ENCODE data around the gene ARHGEF17.

Gene ARHGEF17

GRCh38 chr11:73358071-73358470 lies 50.0 kb downstream of the ARHGEF17 start:
- DNase-seq (ENCODE audit: low spot score): no peak

DNA sequence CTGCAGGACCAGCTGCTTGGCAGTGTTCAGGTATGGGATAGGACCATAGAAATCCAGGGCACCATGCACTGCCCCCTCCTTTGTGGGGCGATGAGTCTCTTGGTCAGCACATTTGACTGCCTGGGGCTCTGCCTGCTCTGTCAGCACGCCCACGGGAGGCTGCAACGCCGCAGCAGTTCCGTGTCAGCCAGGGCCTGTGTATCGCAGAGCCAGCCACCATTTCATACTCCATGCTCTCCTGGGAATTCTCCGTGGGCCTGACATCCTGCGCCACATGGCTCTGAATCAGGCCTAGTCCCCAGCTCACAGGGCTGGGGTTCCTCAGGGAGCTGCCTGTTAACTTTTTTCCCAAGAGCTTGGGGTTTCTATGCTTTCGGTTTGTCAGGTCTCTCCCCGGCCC lies 51.3 kb downstream of the ARHGEF17 start:
- no peak for DNase-seq (ENCODE audit: low spot score)

DNA sequence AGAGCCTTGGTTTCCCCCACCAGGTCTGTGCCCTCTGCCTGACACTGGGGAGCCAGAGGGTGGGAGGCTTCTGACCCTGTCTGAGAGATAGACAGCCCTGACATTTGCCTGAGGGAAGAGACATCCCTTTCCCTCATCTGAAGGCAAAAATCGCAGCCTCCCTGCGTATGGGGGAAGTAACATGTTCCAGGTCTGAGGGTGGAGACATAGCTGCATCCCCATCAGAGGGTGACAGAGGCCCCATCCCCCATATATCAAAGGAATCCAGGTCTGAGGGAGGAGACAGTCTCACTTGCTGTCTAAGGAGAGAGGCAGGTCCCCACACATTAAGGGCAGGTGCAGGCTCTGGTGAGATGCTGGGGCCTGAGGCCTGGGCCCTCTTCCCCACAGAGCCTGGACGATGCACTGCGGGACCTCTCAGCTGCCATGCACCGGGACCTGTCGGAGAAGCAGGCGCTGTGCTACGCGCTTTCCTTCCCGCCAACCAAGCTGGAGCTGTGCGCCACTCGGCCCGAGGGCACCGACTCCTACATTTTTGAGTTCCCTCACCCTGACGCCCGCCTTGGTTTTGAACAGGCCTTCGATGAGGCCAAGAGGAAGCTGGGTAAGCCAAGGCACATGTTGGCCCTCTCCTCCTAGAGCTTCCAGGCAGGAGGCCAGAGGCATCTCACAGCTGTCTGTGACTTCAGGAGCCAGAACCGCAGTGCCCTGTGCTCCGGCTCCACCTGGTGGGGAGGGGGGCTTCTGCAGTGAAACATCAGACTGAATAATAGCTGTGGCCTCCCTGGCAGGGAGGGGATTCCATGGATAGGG lies 52.1 kb downstream of the ARHGEF17 start:
- DNase-seq (ENCODE audit: low spot score): peak; percentile 16

DNA sequence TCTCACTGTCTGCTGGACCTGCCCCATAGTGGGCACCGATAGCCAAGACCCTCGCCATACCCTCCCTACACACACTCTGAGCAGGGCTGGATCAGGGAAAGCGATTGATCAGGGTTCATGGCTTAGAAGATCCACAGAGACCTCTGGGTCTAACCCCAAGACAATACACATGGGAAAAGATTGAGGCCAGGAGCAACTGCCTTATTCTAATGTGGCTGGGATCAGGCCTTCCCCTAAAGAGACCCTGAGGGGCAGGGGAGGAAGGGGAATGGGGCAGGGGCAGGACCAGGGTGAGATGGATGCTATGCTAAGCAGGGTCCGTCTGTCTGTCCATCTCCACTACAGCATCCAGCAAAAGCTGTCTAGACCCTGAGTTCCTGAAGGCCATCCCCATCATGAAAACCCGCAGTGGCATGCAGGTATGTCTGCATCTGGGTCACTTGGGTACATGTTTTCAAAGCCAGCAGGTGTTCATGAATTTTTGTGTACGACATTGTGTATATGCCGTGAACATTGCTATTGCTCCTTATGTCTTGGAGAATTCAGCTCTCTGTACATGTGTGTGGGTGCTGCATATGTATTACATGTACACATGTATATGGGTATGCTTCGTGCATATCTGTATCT lies 52.8 kb downstream of the ARHGEF17 start:
- DNase-seq (ENCODE audit: low spot score): no peak

- no peak for DNase-seq (ENCODE audit: low spot score)
Measured at GRCh38 chr11:73361953-73362776, 54.1 kb downstream of the ARHGEF17 start.

DNA sequence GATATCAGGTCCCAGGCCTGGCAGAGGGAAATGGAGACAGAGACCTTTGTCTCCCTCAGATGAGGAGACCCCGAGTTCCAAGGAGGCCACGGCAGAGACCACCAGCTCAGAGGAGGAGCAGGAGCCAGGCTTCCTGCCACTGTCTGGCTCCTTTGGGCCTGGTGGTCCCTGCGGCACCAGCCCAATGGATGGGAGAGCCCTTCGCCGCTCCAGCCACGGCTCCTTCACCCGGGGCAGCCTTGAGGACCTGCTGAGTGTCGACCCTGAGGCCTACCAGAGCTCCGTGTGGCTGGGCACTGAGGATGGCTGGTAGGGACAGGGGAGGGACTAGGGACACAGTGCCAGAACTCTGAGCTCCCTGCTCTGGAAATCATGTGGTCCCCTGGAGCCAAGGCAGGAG lies 55.1 kb downstream of the ARHGEF17 start:
- DNase-seq (ENCODE audit: low spot score): no peak

DNA sequence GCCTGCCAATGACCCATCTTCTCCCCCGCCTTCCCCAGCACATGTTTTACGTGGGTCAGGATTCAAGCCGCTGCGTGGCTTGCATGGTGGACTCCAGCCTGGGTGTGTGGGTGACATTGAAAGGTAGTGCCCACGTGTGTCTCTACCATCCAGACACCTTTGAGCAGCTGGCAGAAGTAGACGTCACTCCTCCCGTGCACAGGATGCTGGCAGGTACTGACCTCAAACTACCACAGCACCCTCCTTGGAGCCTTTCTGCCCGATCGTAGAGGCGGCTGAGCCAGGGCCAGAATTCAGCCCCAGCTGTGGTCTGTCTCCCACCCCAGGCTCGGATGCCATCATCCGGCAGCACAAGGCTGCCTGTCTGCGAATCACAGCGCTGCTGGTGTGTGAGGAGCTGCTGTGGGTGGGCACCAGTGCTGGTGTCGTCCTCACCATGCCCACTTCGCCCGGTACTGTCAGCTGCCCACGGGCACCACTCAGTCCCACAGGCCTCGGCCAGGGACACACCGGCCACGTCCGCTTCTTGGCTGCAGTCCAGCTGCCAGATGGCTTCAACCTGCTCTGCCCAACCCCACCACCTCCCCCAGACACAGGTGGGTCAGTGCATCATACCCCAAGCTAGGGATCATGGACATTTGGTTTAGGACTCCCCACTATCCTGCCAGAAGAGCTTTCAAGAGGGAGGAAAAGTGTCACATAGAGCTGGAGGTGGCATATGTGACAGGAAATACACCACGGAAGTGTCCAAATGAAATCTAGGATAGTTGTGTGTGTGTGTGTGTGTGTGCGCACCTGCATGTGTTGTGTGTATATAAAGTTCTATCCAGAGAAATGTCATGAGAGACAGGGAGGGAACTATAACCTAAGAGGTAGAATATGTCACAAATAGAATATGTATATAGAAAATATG lies 57.5 kb downstream of the ARHGEF17 start:
- DNase-seq (ENCODE audit: low spot score): no peak

- peak; percentile 49 for DNase-seq (ENCODE audit: low spot score)
Measured at GRCh38 chr11:73366265-73366610, 58.2 kb downstream of the ARHGEF17 start.

DNA sequence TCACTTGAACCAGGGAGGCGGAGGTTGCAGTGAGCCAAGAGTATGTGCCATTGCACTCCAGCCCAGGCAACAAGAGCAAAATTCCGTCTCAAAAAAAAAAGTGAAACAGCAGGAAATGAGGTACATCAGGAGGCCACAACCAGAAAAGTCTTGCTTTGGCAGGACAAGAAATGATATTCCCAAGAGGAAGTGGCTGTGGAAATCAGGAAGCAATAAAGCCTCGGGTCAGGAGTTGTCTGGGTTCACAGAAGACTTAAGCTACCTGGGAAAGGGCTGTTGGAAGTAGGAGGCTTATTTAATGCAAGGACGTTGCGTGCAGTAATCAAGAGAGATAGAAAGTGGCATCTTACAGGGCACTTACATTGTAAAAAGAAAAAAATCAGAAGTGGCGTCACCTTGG lies 58.9 kb downstream of the ARHGEF17 start:
- DNase-seq (ENCODE audit: low spot score): no peak

GRCh38 chr11:73367482-73368024 lies 59.5 kb downstream of the ARHGEF17 start:
- DNase-seq (ENCODE audit: low spot score): no peak

- DNase-seq (ENCODE audit: low spot score): no peak
Measured at GRCh38 chr11:73372375-73372993, 64.4 kb downstream of the ARHGEF17 start.

DNA sequence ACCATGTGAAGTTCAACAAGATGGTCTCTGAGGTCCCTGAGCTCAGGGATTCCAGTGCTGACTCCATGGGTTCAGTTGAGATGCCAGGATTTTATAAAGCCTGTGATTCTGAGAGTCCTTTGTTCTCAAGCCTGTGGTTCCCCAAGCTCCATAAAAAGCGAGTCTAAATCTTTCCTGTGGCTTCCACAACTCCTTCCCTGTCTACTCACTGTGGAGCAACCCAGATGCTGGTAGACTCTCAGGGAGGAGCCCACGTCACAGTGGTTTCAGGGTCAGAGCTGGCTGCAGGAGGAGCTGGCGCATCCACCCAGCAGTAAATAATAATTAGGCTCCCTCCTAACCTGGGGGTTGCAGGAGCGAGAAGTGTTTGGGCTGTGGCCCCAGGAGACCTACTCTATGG lies 66.1 kb downstream of the ARHGEF17 start:
- DNase-seq (ENCODE audit: low spot score): no peak

- DNase-seq (ENCODE audit: low spot score): no peak
Measured at GRCh38 chr11:73375830-73376159, 67.7 kb downstream of the ARHGEF17 start.

GRCh38 chr11:73376160-73376802 lies 68.2 kb downstream of the ARHGEF17 start, which contains the start of gene RELT:
RELT (plus strand) TSS chr11:73376399; CDS start chr11:73389137, 12,738 bp downstream.
- DNase-seq (ENCODE audit: low spot score): peak; percentile 94

DNA sequence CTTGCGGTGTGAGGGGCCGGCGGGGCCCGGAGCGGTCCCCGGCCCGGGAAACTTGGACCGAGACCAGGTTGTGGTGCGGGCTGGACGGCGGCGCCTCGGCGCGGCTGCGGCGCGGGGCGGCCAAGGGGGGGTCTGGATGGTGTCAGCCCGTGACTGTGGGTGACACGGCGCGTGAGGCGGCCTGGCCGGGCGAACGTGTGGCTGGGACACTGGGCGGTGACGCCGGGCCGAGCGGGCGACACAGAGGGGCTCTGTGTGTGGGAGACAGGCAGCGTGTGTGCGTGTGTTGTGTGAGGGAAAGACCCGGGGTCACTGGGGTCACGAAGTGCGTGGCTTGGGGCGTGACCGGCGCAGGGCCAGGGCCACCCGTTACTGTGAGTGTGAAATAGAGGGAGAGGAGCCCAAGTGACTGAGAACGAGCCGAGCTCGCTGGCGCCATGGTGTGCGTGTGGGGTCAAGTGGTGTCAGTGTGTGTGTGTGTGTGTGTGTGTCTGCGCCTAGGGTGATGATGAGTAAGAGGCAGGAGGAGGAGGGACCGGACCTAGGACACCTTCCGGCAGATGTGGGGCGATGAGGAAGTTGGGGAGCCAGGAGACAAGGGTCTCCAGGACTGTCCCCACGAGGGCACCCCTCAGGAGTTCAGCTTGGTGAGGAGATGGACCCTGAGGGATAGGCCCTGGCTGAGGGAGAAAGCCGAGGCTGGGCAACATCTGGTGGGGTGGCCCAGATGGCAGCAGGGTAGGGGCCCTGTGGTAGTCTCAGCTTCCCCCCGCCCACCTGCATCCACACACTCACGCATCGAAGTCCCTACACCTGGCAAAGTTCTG lies 68.9 kb downstream of the ARHGEF17 start:
- peak; percentile 69 for DNase-seq (ENCODE audit: low spot score)

GRCh38 chr11:73379189-73379880 lies 71.3 kb downstream of the ARHGEF17 start:
- DNase-seq (ENCODE audit: low spot score): no peak

GRCh38 chr11:73380331-73380730 lies 72.3 kb downstream of the ARHGEF17 start:
- DNase-seq (ENCODE audit: low spot score): no peak

- DNase-seq (ENCODE audit: low spot score): no peak
Measured at GRCh38 chr11:73380897-73381410, 72.9 kb downstream of the ARHGEF17 start.

GRCh38 chr11:73381589-73381988 lies 73.5 kb downstream of the ARHGEF17 start:
- no peak for DNase-seq (ENCODE audit: low spot score)
